ENCODE measurements around the gene TUBB2B.

DNA sequence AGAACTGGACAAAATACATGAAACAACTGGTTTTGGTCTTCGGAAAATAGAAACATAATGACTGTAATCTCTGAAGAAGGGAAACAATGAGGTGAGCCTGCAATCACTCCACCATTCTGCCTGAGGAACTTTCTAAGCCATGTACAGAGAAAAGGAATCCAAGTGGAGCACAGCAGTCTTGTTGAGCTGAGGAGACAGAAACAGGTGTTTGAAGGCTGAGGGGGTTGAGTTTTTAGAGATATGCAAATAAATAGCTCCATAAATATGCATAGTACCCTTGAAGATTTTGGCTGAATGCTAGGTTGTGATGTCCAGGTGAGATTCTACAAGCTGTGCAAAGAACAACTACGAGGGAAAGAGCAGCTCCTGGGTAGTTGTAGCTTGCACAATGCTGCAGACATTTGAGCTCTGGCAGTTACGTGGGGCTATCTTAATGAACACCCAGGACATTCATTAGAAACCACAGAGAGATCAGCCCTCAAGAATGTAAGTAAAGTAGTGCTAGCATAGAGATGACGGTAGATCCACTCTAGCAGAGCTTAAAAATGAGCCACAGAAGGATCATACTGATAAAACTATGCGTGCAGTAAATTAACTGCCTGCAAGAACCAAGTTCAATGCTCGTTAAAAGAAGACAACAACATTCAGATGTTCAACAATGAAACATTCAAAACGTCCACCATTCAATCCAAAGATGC is 24.3 kb downstream of the TUBB2B start:
- TF ChIP-seq GATA2 (IDR thresholded peaks at IDR 0.05; ENCODE audit: low read depth, low read length) (no peak), GATA3 (IDR thresholded peaks at IDR 0.05; ENCODE audit: low read depth, low read length) (no peak)
